Kidney capillary endothelial cell (primary cell): Measurements from ENCODE around the gene TRABD2A.

ENCODE experiments used
- DNase-seq: peaks from one replicate; pipeline ENCODE4 v3.0.0-alpha.2; 2018; ENCODE audit warnings: low spot score

TRABD2A gene

GRCh38 chr2:84904151-84904550 lies 23.3 kb upstream of the TRABD2A start:
- DNase-seq, result no peak

GRCh38 chr2:84902526-84902925 lies 21.6 kb upstream of the TRABD2A start:
- DNase-seq, result no peak

GRCh38 chr2:84901593-84902120 lies 20.8 kb upstream of the TRABD2A start:
- DNase-seq, result no peak

- no peak for DNase-seq
Observed at GRCh38 chr2:84900971-84901370, 20.1 kb upstream of the TRABD2A start.

GRCh38 chr2:84899304-84900204 lies 18.7 kb upstream of the TRABD2A start:
- no peak for DNase-seq

GRCh38 chr2:84897773-84898172 lies 16.9 kb upstream of the TRABD2A start:
- no peak for DNase-seq

- DNase-seq, result no peak
Observed at GRCh38 chr2:84896567-84896966, 15.7 kb upstream of the TRABD2A start.

GRCh38 chr2:84894758-84895520 lies 14.1 kb upstream of the TRABD2A start:
- no peak for DNase-seq

GRCh38 chr2:84894131-84894586 lies 13.3 kb upstream of the TRABD2A start:
- DNase-seq, result no peak

GRCh38 chr2:84891355-84892010 lies 10.6 kb upstream of the TRABD2A start:
- DNase-seq, result no peak

GRCh38 chr2:84889332-84889731 lies 8.4 kb upstream of the TRABD2A start:
- DNase-seq, result no peak

GRCh38 chr2:84888401-84889276 lies 7.8 kb upstream of the TRABD2A start:
- no peak for DNase-seq

GRCh38 chr2:84886791-84887190 lies 5.9 kb upstream of the TRABD2A start:
- DNase-seq, result no peak

GRCh38 chr2:84885111-84885510 lies 4.2 kb upstream of the TRABD2A start:
- DNase-seq, result no peak

- DNase-seq, result no peak
Observed at GRCh38 chr2:84884449-84884848, 3.6 kb upstream of the TRABD2A start.

- no peak for DNase-seq
Observed at GRCh38 chr2:84882775-84883550, 2.1 kb upstream of the TRABD2A start.

GRCh38 chr2:84882414-84882738 lies 1.5 kb upstream of the TRABD2A start:
- DNase-seq, result no peak

- DNase-seq, result peak; percentile 67
Observed at GRCh38 chr2:84881581-84882413, 913 bp upstream of the TRABD2A start.

GRCh38 chr2:84880395-84880644 lies 564 bp downstream of the TRABD2A start:
- no peak for DNase-seq
